ENCODE data around the gene TRIP13.

TRIP13 gene

GRCh38 chr5:966941-967340 is 74.3 kb downstream of the TRIP13 start:
- no peak for DNase-seq (ENCODE audit: low read depth, low spot score)

Data from activated CD4-positive, CD25-positive, alpha-beta regulatory T cell treated with anti-CD3 and anti-CD28 coated beads, Interleukin-2, amount 50 U/mL, for 16 hours (primary cell).